Fibroblast of skin of abdomen (primary cell): ENCODE results near the gene PHF10.

Source experiments
- DNase-seq: peaks from one replicate; pipeline ENCODE4 v3.0.0-alpha.2; 2013

The PHF10 gene

GRCh38 chr6:169675011-169675410 lies 49.3 kb downstream of the PHF10 start:
- DNase-seq = no peak

DNA sequence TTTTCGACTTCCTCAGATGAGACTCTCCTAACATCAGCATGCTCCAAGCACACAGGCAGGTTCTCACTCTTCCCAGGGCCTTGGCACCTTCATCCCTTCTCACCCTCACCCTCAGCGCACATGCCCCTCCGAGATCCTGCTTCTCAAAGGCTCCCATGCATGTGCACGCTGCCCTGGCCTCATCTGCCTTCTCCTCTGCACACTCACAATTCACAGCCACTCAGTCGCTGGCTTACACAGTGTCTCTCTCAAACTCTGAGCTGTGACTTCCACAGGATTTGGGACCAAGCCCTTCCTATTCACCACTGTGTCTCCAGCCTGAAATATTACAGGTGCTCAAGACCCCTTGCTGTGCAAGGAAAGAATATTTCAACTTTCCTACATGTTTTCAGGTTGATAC lies 52.7 kb downstream of the PHF10 start:
- DNase-seq = no peak

GRCh38 chr6:169669889-169670288 lies 54.4 kb downstream of the PHF10 start:
- no peak for DNase-seq

GRCh38 chr6:169669147-169669546 lies 55.2 kb downstream of the PHF10 start:
- DNase-seq = no peak

GRCh38 chr6:169668203-169668847 lies 56.0 kb downstream of the PHF10 start:
- no peak for DNase-seq

- no peak for DNase-seq
Observed at GRCh38 chr6:169667716-169668115, 56.6 kb downstream of the PHF10 start.

DNA sequence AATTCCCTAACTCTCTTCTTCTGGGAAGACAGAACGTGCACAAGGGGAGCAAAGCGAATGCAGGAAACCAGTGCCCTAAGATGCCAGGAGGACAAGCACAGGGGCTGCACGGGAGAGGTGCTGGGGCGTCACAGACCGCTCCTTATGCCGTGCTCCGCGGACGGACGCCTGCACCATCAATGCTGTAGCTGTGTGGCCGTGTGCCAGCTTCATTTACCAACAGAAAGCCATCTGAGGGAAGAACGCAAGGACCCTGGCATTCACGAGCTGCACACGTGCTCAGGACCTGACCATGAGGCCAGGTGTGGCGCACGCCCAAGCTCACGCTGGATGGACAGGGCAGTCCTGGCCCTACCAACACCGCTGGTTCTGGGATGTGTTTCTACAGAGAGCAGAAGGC lies 57.9 kb downstream of the PHF10 start:
- no peak for DNase-seq

DNA sequence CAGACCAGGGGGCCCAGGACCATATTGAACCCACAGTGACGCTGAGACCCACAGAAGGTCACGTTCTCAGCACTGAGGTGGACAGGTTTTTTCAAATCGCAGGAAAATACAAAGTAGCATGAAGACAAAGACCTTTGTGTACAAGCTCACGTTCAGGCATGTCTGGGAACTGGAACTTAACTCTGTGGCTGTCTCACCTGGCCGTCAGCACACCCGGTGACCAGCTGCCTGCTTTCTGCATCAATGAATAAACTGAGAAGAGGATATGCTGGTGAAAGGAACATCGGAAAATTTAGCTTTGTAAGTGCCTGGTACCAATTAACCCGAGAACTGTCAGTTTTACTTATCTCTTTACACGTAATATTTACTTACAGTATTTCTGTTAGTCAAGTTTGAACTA lies 59.0 kb downstream of the PHF10 start:
- DNase-seq = no peak

GRCh38 chr6:169664227-169664626 lies 60.1 kb downstream of the PHF10 start:
- DNase-seq = no peak

GRCh38 chr6:169663468-169663867 lies 60.8 kb downstream of the PHF10 start:
- DNase-seq = no peak

DNA sequence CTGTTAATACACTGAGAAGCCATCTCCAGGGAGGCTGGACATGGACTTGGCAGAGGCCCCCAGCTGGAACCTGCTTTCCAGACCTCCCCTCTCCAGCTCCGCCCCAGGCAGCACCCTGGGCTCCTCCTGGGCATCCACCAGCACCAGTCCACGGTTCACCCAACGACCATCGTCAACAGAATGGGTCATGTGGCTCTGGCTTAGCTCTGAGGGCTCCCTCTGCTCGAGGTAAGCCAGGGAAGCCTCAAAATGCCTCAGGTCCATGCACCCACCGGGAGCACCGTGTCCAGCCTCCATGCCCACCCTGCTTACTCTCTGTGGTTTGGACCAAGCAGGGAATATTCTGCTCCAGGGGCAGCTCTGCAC lies 62.9 kb downstream of the PHF10 start:
- DNase-seq = no peak

DNA sequence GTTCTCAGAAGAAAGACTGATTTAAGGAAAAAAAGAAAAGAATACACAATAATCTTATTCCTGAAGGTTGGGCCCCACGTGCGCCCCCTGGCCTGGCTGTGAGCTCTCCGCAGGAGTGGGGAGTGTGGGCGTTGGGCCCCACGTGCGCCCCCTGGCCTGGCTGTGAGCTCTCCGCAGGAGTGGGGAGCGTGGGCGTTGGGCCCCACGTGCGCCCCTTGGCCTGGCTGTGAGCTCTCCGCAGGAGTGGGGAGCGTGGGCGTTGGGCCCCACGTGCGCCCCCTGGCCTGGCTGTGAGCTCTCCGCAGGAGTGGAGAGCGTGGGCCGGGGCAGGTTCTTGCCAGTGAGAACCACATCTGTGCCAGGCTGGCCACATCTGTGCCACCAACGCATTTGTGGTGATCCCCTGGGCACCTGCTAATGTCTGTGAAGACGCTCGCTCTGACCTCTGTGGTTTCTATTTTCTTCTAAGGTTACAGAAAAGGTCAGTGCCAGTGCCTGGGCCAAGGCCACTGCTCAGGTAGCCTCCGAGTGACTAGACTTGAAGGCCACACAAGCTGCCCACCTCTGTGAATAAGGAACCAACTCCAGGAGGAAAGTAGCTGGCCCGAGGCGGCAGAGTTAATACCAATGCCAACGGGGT lies 63.4 kb downstream of the PHF10 start:
- no peak for DNase-seq

- DNase-seq = no peak
Observed at GRCh38 chr6:169659820-169660610, 64.3 kb downstream of the PHF10 start.

- no peak for DNase-seq
Observed at GRCh38 chr6:169657284-169657610, 67.1 kb downstream of the PHF10 start.

DNA sequence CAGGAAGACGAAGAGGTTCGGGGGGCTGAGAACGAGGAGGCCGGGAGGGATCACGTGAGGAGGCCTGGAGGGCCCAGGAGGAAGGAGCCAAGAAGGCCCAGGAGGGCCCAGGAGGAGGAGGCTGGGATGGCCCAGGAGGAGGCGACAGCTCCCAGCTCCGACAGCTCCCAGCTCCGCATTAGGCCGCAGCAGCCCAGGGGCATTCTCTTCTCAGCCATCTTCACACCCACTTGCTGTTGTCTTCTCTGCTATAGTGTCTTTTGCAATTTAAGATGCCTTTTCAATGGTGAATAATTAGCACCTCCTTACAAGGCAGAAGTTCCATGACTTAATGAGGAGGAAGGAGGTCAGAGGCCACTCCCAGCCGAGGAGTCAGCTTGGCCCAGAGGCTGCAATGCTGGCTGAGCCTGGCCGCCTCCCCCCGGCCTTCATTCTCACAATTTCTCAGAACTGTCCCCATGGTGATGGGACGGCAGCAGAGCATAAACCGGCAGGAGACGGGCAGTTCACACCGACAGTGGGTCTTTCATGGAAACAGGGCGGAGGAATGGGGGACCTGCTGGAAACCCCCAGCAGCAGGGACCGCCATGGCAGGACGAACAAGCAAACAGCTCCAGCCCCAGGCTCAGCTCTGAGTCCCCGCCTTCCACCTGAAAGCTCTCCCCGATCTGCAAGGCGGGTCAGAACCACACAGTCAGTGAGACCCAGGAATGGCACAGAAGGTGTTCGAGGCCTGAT lies 67.6 kb downstream of the PHF10 start:
- DNase-seq = no peak

DNA sequence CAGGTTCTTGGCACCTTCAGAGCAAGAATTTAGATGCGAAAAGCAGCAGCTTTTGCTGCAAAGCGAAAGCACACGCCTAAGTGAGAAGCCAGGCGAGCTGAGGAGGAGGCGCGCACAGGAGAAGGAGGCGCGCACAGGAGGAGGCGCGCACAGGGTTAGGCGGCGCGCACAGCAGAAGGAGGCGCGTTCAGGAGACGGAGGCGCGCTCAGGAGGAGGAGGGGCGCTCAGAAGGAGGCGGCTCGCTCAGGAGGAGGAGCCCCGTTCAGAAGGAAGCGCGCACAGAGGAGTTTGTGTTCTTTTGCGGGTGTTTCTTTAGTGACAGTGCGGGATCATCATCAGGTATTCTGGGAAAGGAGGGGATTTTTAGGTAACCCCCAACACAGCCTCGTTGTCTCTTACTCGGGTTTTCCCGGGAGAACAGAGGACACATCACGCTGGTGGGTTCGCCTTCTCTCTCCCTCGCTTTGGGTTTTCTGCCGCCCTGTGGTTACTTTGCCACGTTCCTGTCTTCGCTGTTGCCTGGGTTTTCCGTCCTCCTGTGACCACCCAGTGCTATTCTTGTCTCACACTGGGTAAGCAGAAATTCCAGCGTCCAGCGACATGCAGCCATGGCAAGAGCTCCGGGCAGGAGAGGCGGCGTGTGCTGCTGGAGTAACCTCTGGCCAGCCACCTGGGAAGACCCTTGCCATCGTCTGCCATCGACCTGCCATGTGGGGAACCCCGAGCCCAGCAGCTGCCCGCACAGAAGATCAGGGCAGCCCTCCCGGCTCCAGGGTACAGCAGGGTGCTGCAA lies 69.5 kb downstream of the PHF10 start:
- peak; percentile 76 for DNase-seq
